HepG2 (cell line): ENCODE results near the gene S100A13. TPM values are rescaled to one million over a fixed set of nuclear protein-coding genes. Genes with fewer than 3 reads are reported as not detected.

Experiments
- ESRRA ChIP-seq: sonication (generic); formaldehyde crosslinking; IDR thresholded peaks from 2 replicates; pipeline ENCODE4 v1.5.1; 2020; ENCODE audit warnings: mild to moderate bottlenecking, low read depth, missing genetic modification reagents
- IRF2 ChIP-seq: IDR thresholded peaks from 2 replicates; pipeline ENCODE4 v1.6.1; 2018; ENCODE audit warnings: missing genetic modification reagents, missing compliant biosample characterization
- ISL2 ChIP-seq: sonication (generic); formaldehyde crosslinking; IDR thresholded peaks from 2 replicates; pipeline ENCODE4 v1.5.0; 2020; ENCODE audit warnings: missing genetic modification reagents
- KDM5A ChIP-seq: fragments of 200-600 bp; sonication (generic); IDR thresholded peaks from 2 replicates; pipeline ENCODE4 v1.7.0; 2018; ENCODE audit warnings: antibody characterized with exemption, mild to moderate bottlenecking, low read length, borderline replicate concordance
- MIXL1 ChIP-seq: IDR thresholded peaks from 2 replicates; pipeline ENCODE4 v1.6.1; 2016
- NFE2 ChIP-seq: sonication (generic); formaldehyde crosslinking; IDR thresholded peaks from 2 replicates; pipeline ENCODE4 v1.4.0; 2020; ENCODE audit warnings: missing genetic modification reagents
- NFIC ChIP-seq: IDR thresholded peaks from 2 replicates; pipeline ENCODE4 v1.6.1; 2012; ENCODE audit warnings: mild to moderate bottlenecking, low read length, inconsistent platforms
- NFYC ChIP-seq: IDR thresholded peaks from 2 replicates; pipeline ENCODE4 v1.6.1; 2016; ENCODE audit warnings: missing genetic modification reagents, missing compliant biosample characterization
- NR0B2 ChIP-seq: sonication (generic); formaldehyde crosslinking; IDR thresholded peaks from 2 replicates; pipeline ENCODE4 v1.4.0; 2020; ENCODE audit warnings: mild to moderate bottlenecking, missing genetic modification reagents
- STAG1 ChIP-seq: sonication (generic); formaldehyde crosslinking; IDR thresholded peaks from 2 replicates; pipeline ENCODE4 v1.4.0; 2020; ENCODE audit warnings: missing genetic modification reagents
- TAF1 ChIP-seq: sonication (generic); formaldehyde crosslinking; IDR thresholded peaks from 2 replicates; pipeline ENCODE4 v1.4.0; 2020; ENCODE audit warnings: missing genetic modification reagents
- ZNF431 ChIP-seq: sonication (generic); formaldehyde crosslinking; IDR thresholded peaks from 2 replicates; pipeline ENCODE4 v1.9.0; 2022; ENCODE audit warnings: missing genetic modification reagents, low read depth, mild to moderate bottlenecking, borderline replicate concordance
- ZNF746 ChIP-seq: sonication (generic); formaldehyde crosslinking; IDR thresholded peaks from 2 replicates; pipeline ENCODE4 v1.8.0; 2022; ENCODE audit warnings: mild to moderate bottlenecking, missing genetic modification reagents
- ZNF749 ChIP-seq: sonication (generic); formaldehyde crosslinking; IDR thresholded peaks from 2 replicates; pipeline ENCODE4 v1.8.0; 2022; ENCODE audit warnings: mild to moderate bottlenecking, missing genetic modification reagents, moderate library complexity, borderline replicate concordance
- ZNF772 ChIP-seq: sonication (generic); formaldehyde crosslinking; IDR thresholded peaks from 2 replicates; pipeline ENCODE4 v1.5.0; 2020; ENCODE audit warnings: mild to moderate bottlenecking, missing genetic modification reagents
- ZNF776 ChIP-seq: sonication (generic); formaldehyde crosslinking; IDR thresholded peaks from 2 replicates; pipeline ENCODE4 v1.4.0; 2020; ENCODE audit warnings: mild to moderate bottlenecking, missing genetic modification reagents
- polyA plus RNA-seq, 8 experiments: library from polyadenylated mRNA; depleted of rRNA in 3 of 8; stranded (reverse) in 7 of 8; unstranded in 1 of 8; fragments of >200 nt; fragmentation: Illumina TruSeq in 4 of 8; extraction: Trizol in 4 of 8; gene quantifications; 2 replicates each; pipeline versions ENCODE4 v1.2.1 to v1.2.3, GENCODE V29; 2011 to 2016; ENCODE audit warnings: low read depth in 4 of 8, missing spikeins in 1 of 8, mixed read lengths in 1 of 8; ENCODE audit not compliant: insufficient read depth in 1 of 8
- total RNA-seq, 5 experiments: library from RNA; depleted of rRNA; stranded (reverse); fragments of >200 nt; fragmentation: Illumina TruSeq; extraction: Trizol; gene quantifications; 2 replicates each; pipeline ENCODE4 v1.2.3, GENCODE V29; 2016; ENCODE audit warnings: low read depth in 1 of 5
- TF ChIP-seq, protein P1 (sequence below): sonication (generic); formaldehyde crosslinking; IDR thresholded peaks from 2 replicates; pipeline ENCODE4 v1.8.1; 2023; ENCODE audit warnings: mild to moderate bottlenecking, missing genetic modification reagents
- TF ChIP-seq, protein P2 (sequence below): sonication (generic); formaldehyde crosslinking; IDR thresholded peaks from 2 replicates; pipeline ENCODE4 v1.4.0; 2020; ENCODE audit warnings: missing genetic modification reagents
- TF ChIP-seq, protein P3 (sequence below): sonication (generic); formaldehyde crosslinking; IDR thresholded peaks from 2 replicates; pipeline ENCODE4 v1.5.1; 2020; ENCODE audit warnings: missing genetic modification reagents, mild to moderate bottlenecking, borderline replicate concordance

Gene S100A13
- total and polyA plus RNA-seq, 2 of the 13 experiments (the other 11 are each of a cell fraction or from before 2014, with no cell fraction given), result 89.5 to 172 TPM

GRCh38 chr1:153626904-153627714 is at the start of gene S100A13 (continued):
- TF ChIP-seq, protein P1, sequence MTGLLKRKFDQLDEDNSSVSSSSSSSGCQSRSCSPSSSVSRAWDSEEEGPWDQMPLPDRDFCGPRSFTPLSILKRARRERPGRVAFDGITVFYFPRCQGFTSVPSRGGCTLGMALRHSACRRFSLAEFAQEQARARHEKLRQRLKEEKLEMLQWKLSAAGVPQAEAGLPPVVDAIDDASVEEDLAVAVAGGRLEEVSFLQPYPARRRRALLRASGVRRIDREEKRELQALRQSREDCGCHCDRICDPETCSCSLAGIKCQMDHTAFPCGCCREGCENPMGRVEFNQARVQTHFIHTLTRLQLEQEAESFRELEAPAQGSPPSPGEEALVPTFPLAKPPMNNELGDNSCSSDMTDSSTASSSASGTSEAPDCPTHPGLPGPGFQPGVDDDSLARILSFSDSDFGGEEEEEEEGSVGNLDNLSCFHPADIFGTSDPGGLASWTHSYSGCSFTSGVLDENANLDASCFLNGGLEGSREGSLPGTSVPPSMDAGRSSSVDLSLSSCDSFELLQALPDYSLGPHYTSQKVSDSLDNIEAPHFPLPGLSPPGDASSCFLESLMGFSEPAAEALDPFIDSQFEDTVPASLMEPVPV (CRISPR knock-in tag), result no peak
- TF ChIP-seq TAF1 (peak; percentile 71), NR0B2 (CRISPR knock-in tag) (no peak), MIXL1 (CRISPR knock-in tag) (no peak), ESRRA (0 out of 2 replicates have a peak, but pooled peaks have one; percentile 32), NFIC (no peak), ZNF776 (CRISPR knock-in tag) (no peak), STAG1 (CRISPR knock-in tag) (peak; percentile 63), ISL2 (CRISPR knock-in tag) (0 out of 2 replicates have a peak, but pooled peaks have one; percentile 27), ZNF749 (CRISPR knock-in tag) (no peak), NFYC (peak; percentile 29), ZNF746 (CRISPR knock-in tag) (no peak), NFE2 (no peak), KDM5A (no peak), IRF2 (CRISPR knock-in tag) (no peak), ZNF431 (CRISPR knock-in tag) (no peak), ZNF772 (CRISPR knock-in tag) (no peak)
- TF ChIP-seq, protein P2, sequence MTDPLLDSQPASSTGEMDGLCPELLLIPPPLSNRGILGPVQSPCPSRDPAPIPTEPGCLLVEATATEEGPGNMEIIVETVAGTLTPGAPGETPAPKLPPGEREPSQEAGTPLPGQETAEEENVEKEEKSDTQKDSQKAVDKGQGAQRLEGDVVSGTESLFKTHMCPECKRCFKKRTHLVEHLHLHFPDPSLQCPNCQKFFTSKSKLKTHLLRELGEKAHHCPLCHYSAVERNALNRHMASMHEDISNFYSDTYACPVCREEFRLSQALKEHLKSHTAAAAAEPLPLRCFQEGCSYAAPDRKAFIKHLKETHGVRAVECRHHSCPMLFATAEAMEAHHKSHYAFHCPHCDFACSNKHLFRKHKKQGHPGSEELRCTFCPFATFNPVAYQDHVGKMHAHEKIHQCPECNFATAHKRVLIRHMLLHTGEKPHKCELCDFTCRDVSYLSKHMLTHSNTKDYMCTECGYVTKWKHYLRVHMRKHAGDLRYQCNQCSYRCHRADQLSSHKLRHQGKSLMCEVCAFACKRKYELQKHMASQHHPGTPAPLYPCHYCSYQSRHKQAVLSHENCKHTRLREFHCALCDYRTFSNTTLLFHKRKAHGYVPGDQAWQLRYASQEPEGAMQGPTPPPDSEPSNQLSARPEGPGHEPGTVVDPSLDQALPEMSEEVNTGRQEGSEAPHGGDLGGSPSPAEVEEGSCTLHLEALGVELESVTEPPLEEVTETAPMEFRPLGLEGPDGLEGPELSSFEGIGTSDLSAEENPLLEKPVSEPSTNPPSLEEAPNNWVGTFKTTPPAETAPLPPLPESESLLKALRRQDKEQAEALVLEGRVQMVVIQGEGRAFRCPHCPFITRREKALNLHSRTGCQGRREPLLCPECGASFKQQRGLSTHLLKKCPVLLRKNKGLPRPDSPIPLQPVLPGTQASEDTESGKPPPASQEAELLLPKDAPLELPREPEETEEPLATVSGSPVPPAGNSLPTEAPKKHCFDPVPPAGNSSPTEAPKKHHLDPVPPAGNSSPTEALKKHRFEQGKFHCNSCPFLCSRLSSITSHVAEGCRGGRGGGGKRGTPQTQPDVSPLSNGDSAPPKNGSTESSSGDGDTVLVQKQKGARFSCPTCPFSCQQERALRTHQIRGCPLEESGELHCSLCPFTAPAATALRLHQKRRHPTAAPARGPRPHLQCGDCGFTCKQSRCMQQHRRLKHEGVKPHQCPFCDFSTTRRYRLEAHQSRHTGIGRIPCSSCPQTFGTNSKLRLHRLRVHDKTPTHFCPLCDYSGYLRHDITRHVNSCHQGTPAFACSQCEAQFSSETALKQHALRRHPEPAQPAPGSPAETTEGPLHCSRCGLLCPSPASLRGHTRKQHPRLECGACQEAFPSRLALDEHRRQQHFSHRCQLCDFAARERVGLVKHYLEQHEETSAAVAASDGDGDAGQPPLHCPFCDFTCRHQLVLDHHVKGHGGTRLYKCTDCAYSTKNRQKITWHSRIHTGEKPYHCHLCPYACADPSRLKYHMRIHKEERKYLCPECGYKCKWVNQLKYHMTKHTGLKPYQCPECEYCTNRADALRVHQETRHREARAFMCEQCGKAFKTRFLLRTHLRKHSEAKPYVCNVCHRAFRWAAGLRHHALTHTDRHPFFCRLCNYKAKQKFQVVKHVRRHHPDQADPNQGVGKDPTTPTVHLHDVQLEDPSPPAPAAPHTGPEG (CRISPR knock-in tag), result 0 out of 2 replicates have a peak, but pooled peaks have one; percentile 3
- TF ChIP-seq, protein P3, sequence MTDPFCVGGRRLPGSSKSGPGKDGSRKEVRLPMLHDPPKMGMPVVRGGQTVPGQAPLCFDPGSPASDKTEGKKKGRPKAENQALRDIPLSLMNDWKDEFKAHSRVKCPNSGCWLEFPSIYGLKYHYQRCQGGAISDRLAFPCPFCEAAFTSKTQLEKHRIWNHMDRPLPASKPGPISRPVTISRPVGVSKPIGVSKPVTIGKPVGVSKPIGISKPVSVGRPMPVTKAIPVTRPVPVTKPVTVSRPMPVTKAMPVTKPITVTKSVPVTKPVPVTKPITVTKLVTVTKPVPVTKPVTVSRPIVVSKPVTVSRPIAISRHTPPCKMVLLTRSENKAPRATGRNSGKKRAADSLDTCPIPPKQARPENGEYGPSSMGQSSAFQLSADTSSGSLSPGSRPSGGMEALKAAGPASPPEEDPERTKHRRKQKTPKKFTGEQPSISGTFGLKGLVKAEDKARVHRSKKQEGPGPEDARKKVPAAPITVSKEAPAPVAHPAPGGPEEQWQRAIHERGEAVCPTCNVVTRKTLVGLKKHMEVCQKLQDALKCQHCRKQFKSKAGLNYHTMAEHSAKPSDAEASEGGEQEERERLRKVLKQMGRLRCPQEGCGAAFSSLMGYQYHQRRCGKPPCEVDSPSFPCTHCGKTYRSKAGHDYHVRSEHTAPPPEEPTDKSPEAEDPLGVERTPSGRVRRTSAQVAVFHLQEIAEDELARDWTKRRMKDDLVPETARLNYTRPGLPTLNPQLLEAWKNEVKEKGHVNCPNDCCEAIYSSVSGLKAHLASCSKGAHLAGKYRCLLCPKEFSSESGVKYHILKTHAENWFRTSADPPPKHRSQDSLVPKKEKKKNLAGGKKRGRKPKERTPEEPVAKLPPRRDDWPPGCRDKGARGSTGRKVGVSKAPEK (CRISPR knock-in tag), result no peak
